H9 (cell line): ENCODE data around the gene IGF2. TPM values are rescaled to one million over a fixed set of nuclear protein-coding genes. Genes with fewer than 3 reads are reported as not detected.
A peak's percentile ranks its signal among the peaks of the same experiment; 100 is the strongest.

ENCODE experiments used
- DNase-seq: peaks from one replicate; pipeline ENCODE4 v3.0.0-alpha.2; 2017
- H2AFZ ChIP-seq: one replicate; pipeline ENCODE4 v1.6.1; 2013; ENCODE audit warnings: mild to moderate bottlenecking, low read length, control low read depth, moderate library complexity
- H2AK5ac ChIP-seq: 2 replicates; pipeline ENCODE4 v1.6.1; 2013; ENCODE audit warnings: low read length, control low read depth, mixed read lengths; ENCODE audit not compliant: insufficient read length
- H2BK120ac ChIP-seq: one replicate; pipeline ENCODE4 v1.6.1; 2013; ENCODE audit warnings: low read depth, mild to moderate bottlenecking, low read length, control low read depth, inconsistent platforms; ENCODE audit not compliant: poor library complexity, severe bottlenecking
- H2BK12ac ChIP-seq: 2 replicates; pipeline ENCODE4 v1.6.1; 2013; ENCODE audit warnings: low read length, control low read depth, mixed read lengths, low read depth; ENCODE audit not compliant: insufficient read length
- H2BK15ac ChIP-seq: 2 replicates; pipeline ENCODE4 v1.6.1; 2013; ENCODE audit warnings: low read depth, low read length, control low read depth
- H2BK20ac ChIP-seq: one replicate; pipeline ENCODE4 v1.6.1; 2013; ENCODE audit warnings: low read depth, mild to moderate bottlenecking, low read length, control low read depth, inconsistent platforms; ENCODE audit not compliant: poor library complexity, severe bottlenecking
- H2BK5ac ChIP-seq: 2 replicates; pipeline ENCODE4 v1.6.1; 2013; ENCODE audit warnings: low read length, control low read depth, mixed read lengths; ENCODE audit not compliant: insufficient read length
- H3K14ac ChIP-seq: 2 replicates; pipeline ENCODE4 v1.6.1; 2013; ENCODE audit warnings: low read length, control low read depth; ENCODE audit not compliant: insufficient read depth
- H3K18ac ChIP-seq: 2 replicates; pipeline ENCODE4 v1.6.1; 2013; ENCODE audit warnings: low read depth, mild to moderate bottlenecking, mixed read lengths, low read length, control low read depth; ENCODE audit not compliant: insufficient read length
- H3K23ac ChIP-seq: 2 replicates; pipeline ENCODE4 v1.6.1; 2013; ENCODE audit warnings: low read length, control low read depth, mixed read lengths, low read depth; ENCODE audit not compliant: insufficient read length
- H3K23me2 ChIP-seq: 2 replicates; pipeline ENCODE4 v1.6.1; 2013; ENCODE audit warnings: low read depth, mild to moderate bottlenecking, mixed read lengths, low read length, control low read depth; ENCODE audit not compliant: insufficient read length, poor library complexity, severe bottlenecking
- H3K27ac ChIP-seq: 2 replicates; pipeline ENCODE4 v1.5.1; 2013; ENCODE audit warnings: low read length, control low read depth, mixed read lengths, low read depth; ENCODE audit not compliant: insufficient read length
- H3K27me3 ChIP-seq: 2 replicates; pipeline ENCODE4 v1.6.1; 2013; ENCODE audit warnings: low read length, control low read depth, inconsistent platforms; ENCODE audit not compliant: insufficient read depth
- H3K4ac ChIP-seq: 2 replicates; pipeline ENCODE4 v1.6.1; 2013; ENCODE audit warnings: low read depth, mild to moderate bottlenecking, control low read depth, inconsistent platforms, low read length, moderate library complexity
- H3K4me1 ChIP-seq: 2 replicates; pipeline ENCODE4 v1.6.1; 2013; ENCODE audit warnings: low read length, control low read depth, inconsistent platforms; ENCODE audit not compliant: insufficient read depth
- H3K4me2 ChIP-seq: 2 replicates; pipeline ENCODE4 v1.6.1; 2013; ENCODE audit warnings: low read length, control low read depth, mixed read lengths; ENCODE audit not compliant: insufficient read length, insufficient read depth
- H3K56ac ChIP-seq: 2 replicates; pipeline ENCODE4 v1.6.1; 2013; ENCODE audit warnings: low read depth, mild to moderate bottlenecking, mixed read lengths, low read length, control low read depth; ENCODE audit not compliant: insufficient read length
- H3K79me1 ChIP-seq: 2 replicates; pipeline ENCODE4 v1.6.1; 2013; ENCODE audit warnings: low read depth, mild to moderate bottlenecking, moderate library complexity, low read length, control low read depth, inconsistent platforms; ENCODE audit not compliant: insufficient read depth, poor library complexity, severe bottlenecking
- H3K79me2 ChIP-seq: 2 replicates; pipeline ENCODE4 v1.6.1; 2013; ENCODE audit warnings: low read length, control low read depth, inconsistent platforms; ENCODE audit not compliant: insufficient read depth
- H3K9ac ChIP-seq: 2 replicates; pipeline ENCODE4 v1.6.1; 2013; ENCODE audit warnings: low read length, control low read depth, mixed read lengths; ENCODE audit not compliant: insufficient read length; ENCODE audit errors: extremely low read depth
- H3K9me3 ChIP-seq: one replicate; pipeline ENCODE4 v1.6.1; 2013; ENCODE audit warnings: low read depth, low read length, inconsistent platforms; ENCODE audit not compliant: control insufficient read depth
- H3T11ph ChIP-seq: one replicate; pipeline ENCODE4 v1.6.1; 2013; ENCODE audit warnings: mild to moderate bottlenecking, low read length, control low read depth, inconsistent platforms
- H4K20me1 ChIP-seq: one replicate; pipeline ENCODE4 v1.6.1; 2013; ENCODE audit not compliant: control insufficient read depth, insufficient read length, insufficient read depth
- H4K5ac ChIP-seq: 2 replicates; pipeline ENCODE4 v1.6.1; 2013; ENCODE audit warnings: low read depth, mild to moderate bottlenecking, mixed read lengths, low read length, control low read depth; ENCODE audit not compliant: insufficient read length
- H4K8ac ChIP-seq: replicated peaks from 2 replicates; pipeline ENCODE4 v1.6.1; 2013; ENCODE audit warnings: low read length, control low read depth, mixed read lengths, low read depth; ENCODE audit not compliant: insufficient read length
- H4K91ac ChIP-seq: 2 replicates; pipeline ENCODE4 v1.6.1; 2013; ENCODE audit warnings: low read depth, mild to moderate bottlenecking, moderate library complexity, mixed read lengths, low read length, control low read depth; ENCODE audit not compliant: insufficient read length
- H3K27ac Mint-ChIP-seq, 3 experiments: 2 replicates in 2 of 3; 3 replicates in 1 of 3; pipeline ENCODE4 v1.8.0; 2020 to 2021; ENCODE audit warnings: mixed read lengths in 3 of 3, mild to moderate bottlenecking in 1 of 3, moderate library complexity in 1 of 3
- H3K27me3 Mint-ChIP-seq: 2 replicates; pipeline ENCODE4 v1.8.0; 2021; ENCODE audit warnings: low read depth, mild to moderate bottlenecking, moderate library complexity, mixed read lengths
- H3K36me3 Mint-ChIP-seq, 3 experiments: 2 replicates in 2 of 3; 3 replicates in 1 of 3; pipeline ENCODE4 v1.8.0; 2020 to 2021; ENCODE audit warnings: low read depth in 3 of 3, mixed read lengths in 3 of 3; ENCODE audit not compliant: insufficient read depth in 1 of 3
- H3K4me1 Mint-ChIP-seq, 2 experiments: 2 replicates each; pipeline ENCODE4 v1.8.0; 2020; ENCODE audit warnings: mixed read lengths in 2 of 2
- H3K4me3 Mint-ChIP-seq, 2 experiments: 2 replicates in 1 of 2; 3 replicates in 1 of 2; pipeline ENCODE4 v1.8.0; 2020 to 2021; ENCODE audit warnings: mild to moderate bottlenecking in 2 of 2, mixed read lengths in 2 of 2, moderate library complexity in 1 of 2
- H3K9me3 Mint-ChIP-seq, 2 experiments: 2 replicates in 1 of 2; 3 replicates in 1 of 2; pipeline ENCODE4 v1.8.0; 2020; ENCODE audit warnings: mild to moderate bottlenecking in 2 of 2, mixed read lengths in 2 of 2, moderate library complexity in 1 of 2
- WGBS: extraction: QIAGEN DNeasy Blood & Tissue Kit; methylation state at CpG from one replicate; pipeline ENCODE4 v1.1.7; 2013; ENCODE audit warnings: missing lambda C conversion rate, low lambda C conversion rate, mixed read lengths; ENCODE audit not compliant: insufficient read length; ENCODE audit errors: extremely low coverage; 5-methylcytosine and 5-hydroxymethylcytosine counted together
- total RNA-seq: library from RNA; stranded (reverse); gene quantifications from 2 replicates; pipeline ENCODE4 v1.2.1, GENCODE V29; 2021
- TF ChIP-seq, protein P1 (sequence below): fragments of 200-600 bp; sonication (generic); conservative IDR thresholded peaks from 3 replicates; pipeline ENCODE4 v1.8.0; 2021; ENCODE audit warnings: antibody characterized with exemption, mild to moderate bottlenecking

The IGF2 gene
- total RNA-seq, 1 experiment from 2014 or later, result 2.8 TPM

DNA sequence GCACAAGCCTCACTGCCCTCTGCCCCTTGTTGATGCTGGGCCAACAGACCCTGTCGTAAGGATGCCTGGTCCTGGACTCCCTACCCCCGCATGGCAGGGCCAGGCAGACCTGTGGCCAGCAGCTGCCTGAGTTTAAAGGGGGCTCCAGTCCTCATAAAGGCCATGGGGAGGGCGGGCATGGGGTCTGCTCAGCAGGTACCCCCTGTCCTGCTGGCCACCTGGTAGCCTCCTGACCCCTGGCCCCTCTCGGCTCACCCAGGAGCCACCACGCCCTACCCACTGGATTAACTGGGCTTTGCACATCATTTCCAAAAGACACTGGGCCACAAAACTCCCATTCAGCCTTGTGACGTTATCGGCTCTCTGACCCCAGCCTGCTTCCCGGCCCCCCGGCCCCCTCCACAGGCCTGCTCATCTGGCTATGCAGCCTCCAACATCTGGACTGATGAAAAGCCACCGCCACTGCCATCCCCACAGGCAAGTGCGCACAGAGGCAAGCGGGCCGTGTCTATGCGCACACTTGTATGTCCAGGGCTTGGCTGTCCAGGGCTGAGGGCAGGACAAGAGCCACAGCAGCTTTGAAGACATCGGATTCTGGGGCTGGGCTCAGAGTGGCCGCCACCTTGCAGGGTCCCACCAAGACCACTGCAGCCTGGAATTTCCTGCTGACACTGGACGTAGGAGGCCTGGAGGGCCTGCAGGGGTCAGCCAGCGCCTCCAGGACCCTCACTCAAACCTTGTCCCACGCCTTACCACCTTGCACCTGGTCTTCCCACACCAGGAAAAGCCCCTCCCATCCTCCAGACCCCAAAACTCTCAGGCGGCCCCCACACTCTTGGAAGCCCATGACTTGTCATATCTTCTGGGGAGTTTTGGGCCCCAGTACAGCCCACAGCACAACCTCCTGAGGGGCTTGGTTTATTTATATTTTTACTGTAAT is 48.7 kb downstream of the IGF2 start:
- H3K4me1 ChIP-seq, result no peaks in the 10 kb centered on the region
- no peak overlapping the region for H3K9ac ChIP-seq
- H2AK5ac ChIP-seq, result no peak overlapping the region
- H2AFZ ChIP-seq, result no peak overlapping the region
- no peak overlapping the region for H3K56ac ChIP-seq
- no peaks in the 10 kb centered on the region for H4K20me1 ChIP-seq
- DNase-seq, result peak; percentile 15
- H3K9me3 ChIP-seq, result no peaks in the 10 kb centered on the region
- no peaks in the 10 kb centered on the region for H3K79me2 ChIP-seq
- no peak overlapping the region for H2BK120ac ChIP-seq
- TF ChIP-seq, protein P1, sequence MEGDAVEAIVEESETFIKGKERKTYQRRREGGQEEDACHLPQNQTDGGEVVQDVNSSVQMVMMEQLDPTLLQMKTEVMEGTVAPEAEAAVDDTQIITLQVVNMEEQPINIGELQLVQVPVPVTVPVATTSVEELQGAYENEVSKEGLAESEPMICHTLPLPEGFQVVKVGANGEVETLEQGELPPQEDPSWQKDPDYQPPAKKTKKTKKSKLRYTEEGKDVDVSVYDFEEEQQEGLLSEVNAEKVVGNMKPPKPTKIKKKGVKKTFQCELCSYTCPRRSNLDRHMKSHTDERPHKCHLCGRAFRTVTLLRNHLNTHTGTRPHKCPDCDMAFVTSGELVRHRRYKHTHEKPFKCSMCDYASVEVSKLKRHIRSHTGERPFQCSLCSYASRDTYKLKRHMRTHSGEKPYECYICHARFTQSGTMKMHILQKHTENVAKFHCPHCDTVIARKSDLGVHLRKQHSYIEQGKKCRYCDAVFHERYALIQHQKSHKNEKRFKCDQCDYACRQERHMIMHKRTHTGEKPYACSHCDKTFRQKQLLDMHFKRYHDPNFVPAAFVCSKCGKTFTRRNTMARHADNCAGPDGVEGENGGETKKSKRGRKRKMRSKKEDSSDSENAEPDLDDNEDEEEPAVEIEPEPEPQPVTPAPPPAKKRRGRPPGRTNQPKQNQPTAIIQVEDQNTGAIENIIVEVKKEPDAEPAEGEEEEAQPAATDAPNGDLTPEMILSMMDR, result no peak
- H3K27ac ChIP-seq, result no peak overlapping the region
- Mint-ChIP-seq H3K9me3 (no peaks in the 10 kb centered on the region; a peak in 1 of 5 replicates), H3K27ac (peak overlapping the region in 1 of 3 experiments; percentile 82; a peak in 1 of 7 replicates), H3K36me3 (peaks cover 0 to 4% (median 0%) of the 10 kb centered on the region in 3 experiments; a peak in 2 of 7 replicates), H3K27me3 (peaks cover 44% of the 10 kb centered on the region), H3K4me1 (peaks cover 0 to 9% of the 10 kb centered on the region in 2 experiments; a peak in 2 of 4 replicates), H3K4me3 (no peak overlapping the region)
- no peak overlapping the region for H4K91ac ChIP-seq
- no peaks in the 10 kb centered on the region for H3K27me3 ChIP-seq
- no CpG with 5 or more reads among the region's 20 CpGs for WGBS
- no peak overlapping the region for H3K14ac ChIP-seq
- no peak overlapping the region for H3T11ph ChIP-seq
- H3K23me2 ChIP-seq, result no peaks in the 10 kb centered on the region
- H3K23ac ChIP-seq, result no peak overlapping the region
- H4K8ac ChIP-seq, result no peak overlapping the region
- H2BK15ac ChIP-seq, result no peak overlapping the region
- H3K18ac ChIP-seq, result no peak overlapping the region
- no peak overlapping the region for H2BK12ac ChIP-seq
- H3K4me2 ChIP-seq, result no peak overlapping the region
- H3K4ac ChIP-seq, result no peak overlapping the region
- no peak overlapping the region for H2BK20ac ChIP-seq
- H4K5ac ChIP-seq, result no peak overlapping the region
- no peak overlapping the region for H2BK5ac ChIP-seq
- no peaks in the 10 kb centered on the region for H3K79me1 ChIP-seq
